Stomach (tissue), 9 donors: ENCODE results near the gene GIMAP8. TPM values are rescaled to one million over a fixed set of nuclear protein-coding genes. Genes with fewer than 3 reads are reported as not detected.

Experiments used
- DNase-seq, 2 donors: peaks; one replicate each; pipeline versions ENCODE4 v3.0.0 to v3.0.0-alpha.2; 2013 to 2019
- H3K27ac ChIP-seq, 5 donors: fragments of 200-600 bp in 4 of 5; sonication (generic) in 4 of 5; one replicate each; pipeline ENCODE4 v1.5.1; 2013 to 2019; ENCODE audit warnings: mild to moderate bottlenecking in 1 of 5, moderate library complexity in 1 of 5
- H3K27me3 ChIP-seq, 3 donors: fragments of 200-600 bp; sonication (generic); one replicate each; pipeline ENCODE4 v1.5.1; 2017 to 2019; ENCODE audit warnings: mixed run types in 1 of 3
- H3K36me3 ChIP-seq, 4 donors: fragments of 200-600 bp; sonication (generic); 1 replicate in 3 of 4; 2 replicates in 1 of 4; pipeline ENCODE4 v1.5.1; 2016 to 2019
- H3K4me1 ChIP-seq, 4 donors: fragments of 200-600 bp; sonication (generic); one replicate each; pipeline ENCODE4 v1.5.1; 2016 to 2019
- H3K4me3 ChIP-seq, 4 donors: fragments of 200-600 bp; sonication (generic) in 3 of 4; one replicate each; pipeline ENCODE4 v1.5.1; 2016 to 2019; ENCODE audit warnings: mild to moderate bottlenecking in 1 of 4
- H3K9me3 ChIP-seq, 4 donors: fragments of 200-600 bp; sonication (generic); one replicate each; pipeline ENCODE4 v1.5.1; 2016 to 2019
- EP300 ChIP-seq: sonication (generic); formaldehyde crosslinking; IDR thresholded peaks from one replicate; pipeline ENCODE4 v1.6.1; 2017; ENCODE audit warnings: antibody characterized with exemption
- POLR2A ChIP-seq, 4 donors: fragments of 450-650 bp; IDR thresholded peaks; one replicate each; pipeline ENCODE4 v1.6.1; 2016; ENCODE audit warnings: antibody characterized with exemption in 4 of 4, control low read depth in 2 of 4, mild to moderate bottlenecking in 1 of 4, moderate library complexity in 1 of 4
- POLR2AphosphoS5 ChIP-seq, 3 donors: sonication (generic); formaldehyde crosslinking; IDR thresholded peaks; one replicate each; pipeline ENCODE4 v1.6.1; 2016; ENCODE audit warnings: antibody characterized with exemption in 3 of 3
- WGBS, 5 donors: extraction: QIAGEN DNeasy Blood & Tissue Kit in 3 of 5; methylation state at CpG; one replicate each; pipeline versions ENCODE4 v1.1.5 to v1.1.7; 2013 to 2018; 5-methylcytosine and 5-hydroxymethylcytosine counted together
- intact Hi-C: fragments of 100-400 bp; cut with DNase I; formaldehyde crosslinking; loops from one replicate; pipeline ENCODE4 v1.15.1; 2023; ENCODE audit warnings: low total_unique reads
- polyA plus RNA-seq, 3 donors: library from polyadenylated mRNA; stranded (reverse); fragments of 200-250 nt; gene quantifications; one replicate each; pipeline ENCODE4 v1.2.3, GENCODE V29; 2013
- total RNA-seq, 5 donors: library from RNA; depleted of rRNA; stranded (reverse); fragments of >200 nt; gene quantifications; one replicate each; pipeline versions ENCODE4 v1.1.0 to v1.2.3, GENCODE V29; 2014 to 2016
- TF ChIP-seq, protein P1 (sequence below), 7 experiments: fragments of 450-650 bp in 4 of 7; fragments of 200-600 bp in 3 of 7; sonication (generic) in 3 of 7; IDR thresholded peaks; one replicate each; pipeline ENCODE4 v1.5.1; 2016 to 2019; ENCODE audit warnings: antibody characterized with exemption in 7 of 7, control low read depth in 2 of 7, mild to moderate bottlenecking in 1 of 7
- donor health status: healthy with polysubstance abuse.
- donor health status: Bipolar disorder and iron deficiency.
- donor health status: healthy.

GIMAP8 gene
- total and polyA plus RNA-seq, 8 donors, result under 0.01 to 8.3 (median 2.9) TPM

DNA sequence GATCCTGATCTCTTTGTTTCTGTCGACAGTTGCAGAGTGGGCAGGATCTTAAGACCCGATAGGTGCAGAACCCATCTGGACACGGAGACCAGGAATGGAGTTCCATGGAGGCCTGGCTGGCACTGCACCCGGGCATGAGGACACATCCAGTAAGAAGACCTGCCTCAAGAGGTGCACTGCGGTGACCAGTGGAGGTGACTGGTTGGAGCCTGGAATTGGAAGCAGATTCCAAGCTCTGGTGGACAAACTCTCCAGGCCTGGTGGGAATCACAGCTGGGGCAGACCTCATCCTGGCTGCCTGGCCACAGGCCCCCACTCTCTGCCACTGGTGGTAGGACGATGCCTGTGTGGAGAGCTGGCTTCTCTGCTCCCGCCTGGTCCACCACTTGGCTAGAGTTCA is 40.3 kb upstream of the GIMAP8 start:
- no peaks in the 10 kb centered on the region for H3K9me3 ChIP-seq
- DNase-seq, result no peak
- peaks cover 6 to 51% (median 38%) of the 10 kb centered on the region in 4 donors for H3K36me3 ChIP-seq
- 89 to 92% (median 92%) methylated on average over 7 of the region's 7 CpGs for WGBS, 5 donors
- intact Hi-C loops, result loop anchor here (10.0 kb wide), 1 partner anchor 45 kb away; the partner anchor contains the start of gene REPIN1
- H3K27me3 ChIP-seq, result no peaks in the 10 kb centered on the region
- no peak for TF ChIP-seq POLR2A (IDR thresholded peaks at IDR 0.05)
- TF ChIP-seq, protein P1, sequence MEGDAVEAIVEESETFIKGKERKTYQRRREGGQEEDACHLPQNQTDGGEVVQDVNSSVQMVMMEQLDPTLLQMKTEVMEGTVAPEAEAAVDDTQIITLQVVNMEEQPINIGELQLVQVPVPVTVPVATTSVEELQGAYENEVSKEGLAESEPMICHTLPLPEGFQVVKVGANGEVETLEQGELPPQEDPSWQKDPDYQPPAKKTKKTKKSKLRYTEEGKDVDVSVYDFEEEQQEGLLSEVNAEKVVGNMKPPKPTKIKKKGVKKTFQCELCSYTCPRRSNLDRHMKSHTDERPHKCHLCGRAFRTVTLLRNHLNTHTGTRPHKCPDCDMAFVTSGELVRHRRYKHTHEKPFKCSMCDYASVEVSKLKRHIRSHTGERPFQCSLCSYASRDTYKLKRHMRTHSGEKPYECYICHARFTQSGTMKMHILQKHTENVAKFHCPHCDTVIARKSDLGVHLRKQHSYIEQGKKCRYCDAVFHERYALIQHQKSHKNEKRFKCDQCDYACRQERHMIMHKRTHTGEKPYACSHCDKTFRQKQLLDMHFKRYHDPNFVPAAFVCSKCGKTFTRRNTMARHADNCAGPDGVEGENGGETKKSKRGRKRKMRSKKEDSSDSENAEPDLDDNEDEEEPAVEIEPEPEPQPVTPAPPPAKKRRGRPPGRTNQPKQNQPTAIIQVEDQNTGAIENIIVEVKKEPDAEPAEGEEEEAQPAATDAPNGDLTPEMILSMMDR (IDR thresholded peaks at IDR 0.05), result no peak
- TF ChIP-seq EP300, result no peak
- no peak for TF ChIP-seq POLR2AphosphoS5 (IDR thresholded peaks at IDR 0.05)
- no peak overlapping the region for H3K4me3 ChIP-seq
- H3K4me1 ChIP-seq, result peaks cover 17 to 29% (median 23%) of the 10 kb centered on the region in 4 donors
- H3K27ac ChIP-seq, result peak overlapping the region in 1 of 5 donors; percentile 29

DNA sequence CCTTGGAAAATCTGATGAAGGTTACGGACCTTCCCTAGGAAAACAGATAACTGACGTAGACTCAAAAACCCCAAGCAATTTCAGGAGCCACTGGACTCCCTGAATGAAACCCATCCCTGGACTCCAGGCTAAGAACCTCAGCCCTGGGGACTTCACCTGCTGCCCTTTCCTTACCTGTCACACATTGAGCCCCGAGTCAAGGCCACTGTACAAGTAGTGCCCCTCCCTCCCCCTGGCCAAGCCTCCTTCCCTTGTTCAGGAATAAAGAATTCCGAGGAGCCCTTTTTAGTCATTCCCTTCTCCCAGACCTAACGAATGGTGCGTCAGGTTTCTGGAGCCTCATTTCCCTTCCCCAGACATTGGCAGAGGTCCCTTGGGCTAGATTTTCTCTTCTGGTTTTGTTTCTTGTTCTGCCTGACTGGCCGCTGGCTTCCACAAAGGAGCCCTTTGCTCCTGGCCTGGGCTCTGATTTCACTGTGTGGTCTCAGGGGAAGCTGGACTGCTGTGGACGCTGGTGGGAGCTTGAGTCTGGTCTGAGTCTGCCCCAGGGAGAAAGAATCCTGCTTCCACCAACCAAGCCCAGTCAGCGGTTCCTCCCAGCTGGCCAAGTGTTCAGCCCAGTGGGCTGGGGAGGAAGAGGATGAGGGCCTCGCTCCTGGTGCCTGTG is 39.6 kb upstream of the GIMAP8 start:
- Histone ChIP-seq H3K4me1 (peaks cover 15 to 27% (median 20%) of the 10 kb centered on the region in 4 donors), H3K9me3 (no peaks in the 10 kb centered on the region), H3K36me3 (peaks cover 6 to 51% (median 38%) of the 10 kb centered on the region in 4 donors), H3K27me3 (no peaks in the 10 kb centered on the region), H3K4me3 (no peak overlapping the region), H3K27ac (peak overlapping the region in 2 of 5 donors; percentile 4 to 34)
- WGBS, 5 donors, result 74 to 86% (median 80%) methylated on average over 7 to 10 of the region's 10 CpGs
- intact Hi-C loops, result loop anchor here (10.0 kb wide), 1 partner anchor 46 kb away; the partner anchor contains the start of gene REPIN1
- TF ChIP-seq, protein P1 (IDR thresholded peaks at IDR 0.05), result no peak
- TF ChIP-seq POLR2A (IDR thresholded peaks at IDR 0.05), result no peak
- no peak for TF ChIP-seq POLR2AphosphoS5 (IDR thresholded peaks at IDR 0.05)
- DNase-seq, result peak in 1 of 2 donors; percentile 26

DNA sequence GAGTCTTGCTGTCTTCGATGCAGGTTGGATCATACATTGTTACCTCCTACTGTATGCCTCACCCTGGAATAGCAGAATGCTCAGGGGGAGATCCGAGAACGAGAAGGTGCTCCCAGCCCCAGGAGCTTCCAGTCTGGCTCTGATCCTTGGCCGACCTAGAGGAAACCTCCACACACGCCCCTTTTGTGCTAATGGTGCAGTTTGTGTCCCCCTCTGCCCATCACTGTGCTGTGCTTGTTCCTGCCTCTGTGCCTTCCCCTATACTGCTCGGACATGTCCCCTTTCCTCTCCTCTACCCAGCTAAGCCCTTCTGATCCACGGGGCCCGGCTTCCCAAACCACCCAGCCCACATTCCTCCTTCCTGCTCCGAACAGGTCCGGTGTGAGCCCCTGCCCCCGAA is 38.8 kb upstream of the GIMAP8 start:
- intact Hi-C loops, result loop anchor here (10.0 kb wide), 1 partner anchor 47 kb away; the partner anchor contains the start of gene REPIN1
- Histone ChIP-seq H3K27me3 (no peaks in the 10 kb centered on the region), H3K4me1 (peaks cover 7 to 19% (median 12%) of the 10 kb centered on the region in 4 donors), H3K9me3 (no peaks in the 10 kb centered on the region), H3K27ac (no peak overlapping the region), H3K4me3 (no peak overlapping the region), H3K36me3 (peaks cover 6 to 51% (median 38%) of the 10 kb centered on the region in 4 donors)
- DNase-seq, result no peak
- WGBS, 5 donors, result 78 to 87% (median 80%) methylated on average over 10 to 11 of the region's 11 CpGs
- no peak for TF ChIP-seq EP300
- TF ChIP-seq POLR2A (IDR thresholded peaks at IDR 0.05), result no peak
- no peak for TF ChIP-seq POLR2AphosphoS5 (IDR thresholded peaks at IDR 0.05)
- TF ChIP-seq, protein P1 (IDR thresholded peaks at IDR 0.05), result no peak

DNA sequence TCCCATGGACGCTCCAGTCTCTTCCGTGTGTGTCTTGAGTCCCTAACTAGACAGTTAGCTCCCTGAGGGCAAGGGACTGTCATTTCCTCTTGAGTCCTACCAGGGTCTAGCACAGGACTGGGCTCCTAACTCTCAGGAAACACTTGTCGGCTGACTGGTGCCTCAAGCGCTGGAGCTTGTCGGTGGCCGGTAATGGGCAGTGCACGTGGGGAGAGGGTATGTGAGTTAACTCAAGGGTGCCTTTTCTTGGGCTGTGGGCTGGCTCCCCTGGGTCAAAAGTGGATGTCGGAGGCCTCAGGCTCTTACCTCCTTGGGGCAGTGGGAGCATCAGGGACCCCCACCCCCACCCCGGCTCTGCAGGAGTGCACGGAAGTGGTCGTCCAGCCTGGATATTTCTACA is 38.4 kb upstream of the GIMAP8 start:
- TF ChIP-seq EP300 (no peak), POLR2AphosphoS5 (IDR thresholded peaks at IDR 0.05) (no peak)
- 91 to 95% (median 93%) methylated on average over 11 of the region's 11 CpGs for WGBS, 5 donors
- no peak overlapping the region for H3K4me3 ChIP-seq
- no peak overlapping the region for H3K27ac ChIP-seq
- peaks cover 3 to 15% (median 8%) of the 10 kb centered on the region in 4 donors for H3K4me1 ChIP-seq
- no peak for DNase-seq
- intact Hi-C loops, result loop anchor here (10.0 kb wide), 1 partner anchor 47 kb away; the partner anchor contains the start of gene REPIN1
- no peaks in the 10 kb centered on the region for H3K9me3 ChIP-seq
- peaks cover 6 to 51% (median 38%) of the 10 kb centered on the region in 4 donors for H3K36me3 ChIP-seq
- no peaks in the 10 kb centered on the region for H3K27me3 ChIP-seq
